NAMALWA (cell line): ENCODE measurements around the gene MDN1.
"Not testable (repeated sequence)": the region's sequence is repeated elsewhere in the genome, so short reads cannot be mapped to it uniquely, and the experiment has no call there.

Experiments used
- DNase-seq: peaks from one replicate; pipeline ENCODE4 v3.0.0-alpha.2; 2015; ENCODE audit warnings: low spot score

The MDN1 gene

GRCh38 chr6:89819336-89820130 lies at the start of gene MDN1:
TSS of gene MDN1 (minus strand) at chr6:89819794. CDS start at chr6:89819607, 187 bp downstream.
- DNase-seq, result peak; percentile 96

GRCh38 chr6:89866024-89866678 lies 46.6 kb upstream of the MDN1 start:
- DNase-seq, result no peak

- no peak for DNase-seq
Measured at GRCh38 chr6:89862698-89863097, 43.1 kb upstream of the MDN1 start.

- DNase-seq, result no peak
Measured at GRCh38 chr6:89862273-89862672, 42.7 kb upstream of the MDN1 start.

GRCh38 chr6:89859744-89860143 lies 40.1 kb upstream of the MDN1 start:
- no peak for DNase-seq

- no peak for DNase-seq
Measured at GRCh38 chr6:89858041-89858440, 38.4 kb upstream of the MDN1 start.

- no peak for DNase-seq
Measured at GRCh38 chr6:89853068-89853467, 33.5 kb upstream of the MDN1 start.

GRCh38 chr6:89847513-89847912 lies 27.9 kb upstream of the MDN1 start:
- not testable (repeated sequence) for DNase-seq

GRCh38 chr6:89843070-89843469 lies 23.5 kb upstream of the MDN1 start:
- DNase-seq, result no peak

- no peak for DNase-seq
Measured at GRCh38 chr6:89842228-89842627, 22.6 kb upstream of the MDN1 start.

GRCh38 chr6:89840538-89840937 lies 20.9 kb upstream of the MDN1 start:
- no peak for DNase-seq

GRCh38 chr6:89836639-89837222 lies 17.1 kb upstream of the MDN1 start:
- no peak for DNase-seq

GRCh38 chr6:89834884-89835792 lies 15.5 kb upstream of the MDN1 start:
- peak; percentile 73 for DNase-seq

- peak; percentile 31 for DNase-seq
Measured at GRCh38 chr6:89830170-89830809, 10.7 kb upstream of the MDN1 start.

- DNase-seq, result peak; percentile 100
Measured at GRCh38 chr6:89829472-89830169, 10.0 kb upstream of the MDN1 start, which contains the start of gene CASP8AP2. TSS of gene CASP8AP2 (plus strand) at chr6:89829880.

- DNase-seq, result no peak
Measured at GRCh38 chr6:89828988-89829471, 9.4 kb upstream of the MDN1 start.

- not testable (repeated sequence) for DNase-seq
Measured at GRCh38 chr6:89828475-89828987, 8.9 kb upstream of the MDN1 start.

- no peak for DNase-seq
Measured at GRCh38 chr6:89826029-89826528, 6.5 kb upstream of the MDN1 start.

- DNase-seq, result peak; percentile 73
Measured at GRCh38 chr6:89818977-89819335, 638 bp downstream of the MDN1 start.

- DNase-seq, result no peak
Measured at GRCh38 chr6:89817481-89817880, 2.1 kb downstream of the MDN1 start.
